Activated CD8-positive, alpha-beta memory T cell treated with anti-CD3 and anti-CD28 coated beads for 1 hour (primary cell): ENCODE results near the gene ASPG.

ENCODE experiments used
- DNase-seq, 2 donors: peaks; one replicate each; pipeline ENCODE4 v3.0.0-alpha.2; 2020; ENCODE audit warnings: low read depth in 1 of 2; ENCODE audit errors: extremely low read depth in 1 of 2

ASPG gene

GRCh38 chr14:104159990-104160389 lies 74.5 kb downstream of the ASPG start:
- DNase-seq: no peak

- no peak for DNase-seq
Measured at GRCh38 chr14:104161602-104162367, 76.3 kb downstream of the ASPG start.

- no peak for DNase-seq
Measured at GRCh38 chr14:104162495-104162894, 77.0 kb downstream of the ASPG start.

GRCh38 chr14:104163541-104163940 lies 78.0 kb downstream of the ASPG start:
- DNase-seq: no peak

GRCh38 chr14:104164041-104164440 lies 78.5 kb downstream of the ASPG start:
- DNase-seq: no peak

GRCh38 chr14:104164512-104164911 lies 79.0 kb downstream of the ASPG start:
- no peak for DNase-seq
